ENCODE measurements around the gene ROR2. TPM values are rescaled to one million over a fixed set of nuclear protein-coding genes. Genes with fewer than 3 reads are reported as not detected.

The ROR2 gene
- 24.1 and 25.4 TPM in 2 replicates for total RNA-seq

GRCh38 chr9:91949946-91950664 lies at the start of gene ROR2:
Gene ROR2 (minus strand): TSS chr9:91950228.

Other genes starting within 250 kb of the ROR2 start
- gene SPTLC1, start 165.2 kb upstream of the ROR2 start, total RNA-seq = 84.8 and 94.6 TPM in 2 replicates

Measured in myometrial cell (primary cell).